ENCODE data around the gene XRRA1.
"Not testable (repeated sequence)": the region's sequence is repeated elsewhere in the genome, so short reads cannot be mapped to it uniquely, and the experiment has no call there.

The XRRA1 gene, protein sequence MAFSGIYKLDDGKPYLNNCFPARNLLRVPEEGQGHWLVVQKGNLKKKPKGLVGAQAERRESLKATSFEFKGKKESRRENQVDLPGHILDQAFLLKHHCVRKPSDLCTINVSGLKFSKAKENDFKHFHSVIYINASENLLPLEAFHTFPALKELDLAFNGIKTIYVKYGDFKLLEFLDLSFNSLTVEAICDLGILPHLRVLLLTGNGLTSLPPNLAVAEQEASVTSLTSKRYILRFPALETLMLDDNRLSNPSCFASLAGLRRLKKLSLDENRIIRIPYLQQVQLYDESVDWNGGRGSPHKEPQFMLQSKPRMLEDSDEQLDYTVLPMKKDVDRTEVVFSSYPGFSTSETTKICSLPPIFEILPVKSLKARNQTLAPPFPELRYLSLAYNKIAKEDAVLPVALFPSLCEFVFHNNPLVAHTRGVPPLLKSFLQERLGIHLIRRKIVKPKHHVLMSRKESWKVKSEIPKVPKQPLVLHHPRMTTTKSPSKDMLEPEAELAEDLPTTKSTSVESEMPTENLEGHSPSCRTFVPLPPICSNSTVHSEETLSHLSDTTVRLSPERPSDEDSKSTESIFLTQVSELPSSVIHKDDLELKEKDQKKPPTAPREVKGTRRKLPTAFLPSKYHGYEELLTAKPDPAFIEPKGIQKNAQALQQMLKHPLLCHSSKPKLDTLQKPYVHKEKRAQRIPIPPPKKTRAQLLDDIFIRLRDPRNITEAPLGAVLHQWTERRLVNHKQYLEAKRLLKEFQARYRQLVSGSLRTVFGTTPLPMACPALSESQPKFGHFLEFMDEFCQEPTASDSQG

GRCh38 chr11:74948898-74949752, at the start of gene XRRA1, which contains the start of gene SPCS2:
Gene XRRA1, minus strand, starts transcription at chr11:74949091. Its CDS starts 8,213 bp downstream, at chr11:74940878.
Gene SPCS2, plus strand, starts transcription at chr11:74949266. Its CDS starts 20 bp downstream, at chr11:74949286.
- DNase-seq (ENCODE audit: low read depth), result peak; percentile 95

DNA sequence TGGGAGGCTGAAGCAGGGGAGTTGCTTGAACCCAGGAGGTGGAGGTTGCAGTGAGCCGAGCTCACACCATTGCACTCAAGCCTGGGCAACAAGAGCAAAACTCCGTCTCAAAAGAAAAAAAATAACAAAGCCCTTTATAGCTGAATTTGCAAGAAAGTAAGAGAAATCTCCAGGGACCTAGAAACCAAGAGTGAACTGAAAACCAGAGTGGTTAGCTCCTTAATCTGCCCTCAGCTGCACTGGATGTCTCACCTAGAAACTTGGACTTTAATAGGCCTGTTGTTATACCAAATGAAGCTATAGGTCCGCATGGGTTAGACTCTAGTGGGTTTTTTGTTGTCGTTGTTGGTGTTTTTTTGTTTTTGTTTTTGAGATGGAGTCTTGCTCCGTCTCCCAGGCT, 44.0 kb upstream of the XRRA1 start:
- no peak for DNase-seq (ENCODE audit: low read depth)

GRCh38 chr11:74990941-74991340, 42.0 kb upstream of the XRRA1 start:
- DNase-seq (ENCODE audit: low read depth), result no peak

GRCh38 chr11:74990150-74990549, 41.3 kb upstream of the XRRA1 start:
- not testable (repeated sequence) for DNase-seq (ENCODE audit: low read depth)

DNA sequence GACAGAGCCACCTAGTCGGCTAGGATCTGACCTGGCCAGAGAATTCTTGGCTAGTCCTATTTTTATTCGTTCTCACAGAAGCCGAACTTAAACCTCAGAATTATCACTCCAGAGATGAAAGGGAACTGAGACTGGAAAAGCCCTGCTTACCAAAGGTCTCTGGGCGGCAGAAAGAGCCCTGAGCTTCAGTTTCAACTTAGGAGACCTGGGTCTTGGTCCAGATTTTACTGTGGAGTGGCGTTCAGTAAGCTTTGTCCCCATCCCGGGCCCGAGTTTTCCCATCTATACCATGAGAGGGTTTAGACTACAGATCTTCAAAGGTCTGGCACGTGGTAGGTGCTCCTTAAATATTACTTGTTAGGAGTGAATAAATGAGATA, 40.4 kb upstream of the XRRA1 start:
- no peak for DNase-seq (ENCODE audit: low read depth)

GRCh38 chr11:74988541-74989259, 39.8 kb upstream of the XRRA1 start, which contains the start of gene NEU3:
Gene NEU3, plus strand, starts transcription at chr11:74988933. Its CDS starts 128 bp downstream, at chr11:74989061.
- DNase-seq (ENCODE audit: low read depth), result peak; percentile 78

DNA sequence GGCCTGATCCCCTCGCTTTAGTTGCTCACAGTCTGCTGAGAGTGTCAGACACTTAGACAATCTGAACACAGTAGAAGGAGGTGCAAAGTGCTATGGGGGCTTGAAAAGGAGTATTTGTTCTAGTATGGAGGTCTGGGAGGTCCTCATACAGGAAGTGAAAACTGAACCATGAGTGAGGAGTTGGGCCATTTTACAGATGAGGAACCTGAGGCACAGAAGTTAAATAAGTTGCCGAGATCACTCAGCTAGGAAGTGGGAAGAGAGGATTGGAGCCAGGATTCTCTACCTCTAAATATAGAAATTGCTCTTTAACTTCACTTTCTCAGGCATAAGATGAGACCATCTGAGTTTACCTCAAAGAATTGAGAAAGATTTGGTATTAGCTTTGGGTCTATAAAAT, 35.8 kb upstream of the XRRA1 start:
- no peak for DNase-seq (ENCODE audit: low read depth)

- DNase-seq (ENCODE audit: low read depth), result no peak
Measured at GRCh38 chr11:74984070-74984469, 35.2 kb upstream of the XRRA1 start.

- no peak for DNase-seq (ENCODE audit: low read depth)
Measured at GRCh38 chr11:74981888-74982287, 33.0 kb upstream of the XRRA1 start.

DNA sequence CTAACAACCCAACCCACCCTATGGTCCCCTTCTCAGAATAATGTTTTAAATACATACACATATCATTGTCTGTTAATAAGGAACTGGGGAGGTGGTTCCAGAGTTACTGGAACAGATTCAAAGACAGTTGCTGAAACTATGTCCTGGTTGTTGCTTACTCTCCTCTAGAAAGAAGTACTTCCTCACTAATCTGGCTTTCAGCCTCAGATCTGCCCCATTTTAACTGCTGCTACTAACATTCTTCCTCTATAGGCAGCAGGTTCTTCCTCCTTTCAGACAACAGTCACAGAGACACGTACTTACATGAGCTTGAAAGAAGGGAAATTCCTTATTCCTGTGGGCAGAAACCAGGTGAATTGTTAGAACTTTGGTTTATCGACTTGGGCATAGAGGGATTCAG, 31.7 kb upstream of the XRRA1 start:
- no peak for DNase-seq (ENCODE audit: low read depth)

- DNase-seq (ENCODE audit: low read depth), result no peak
Measured at GRCh38 chr11:74978041-74978440, 29.1 kb upstream of the XRRA1 start.

DNA sequence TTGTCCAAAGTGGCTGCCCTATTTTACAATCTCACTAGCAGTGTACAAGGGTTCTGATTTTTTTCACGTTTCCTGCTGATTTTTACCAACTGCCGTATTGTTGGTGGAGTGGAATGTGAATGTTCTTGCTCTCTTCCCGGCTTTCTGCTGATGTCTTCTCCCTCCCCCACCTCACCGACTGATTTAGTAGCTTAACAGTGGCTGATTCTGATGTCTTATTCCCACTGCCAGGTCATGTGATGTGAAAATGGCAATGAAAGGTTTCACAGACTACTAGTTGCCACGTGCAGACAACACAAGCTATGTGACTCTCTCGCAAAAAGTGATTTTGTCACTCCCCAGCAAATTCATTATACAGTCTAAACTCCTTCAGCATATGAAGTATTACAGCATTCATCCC, 22.5 kb upstream of the XRRA1 start:
- DNase-seq (ENCODE audit: low read depth), result no peak

DNA sequence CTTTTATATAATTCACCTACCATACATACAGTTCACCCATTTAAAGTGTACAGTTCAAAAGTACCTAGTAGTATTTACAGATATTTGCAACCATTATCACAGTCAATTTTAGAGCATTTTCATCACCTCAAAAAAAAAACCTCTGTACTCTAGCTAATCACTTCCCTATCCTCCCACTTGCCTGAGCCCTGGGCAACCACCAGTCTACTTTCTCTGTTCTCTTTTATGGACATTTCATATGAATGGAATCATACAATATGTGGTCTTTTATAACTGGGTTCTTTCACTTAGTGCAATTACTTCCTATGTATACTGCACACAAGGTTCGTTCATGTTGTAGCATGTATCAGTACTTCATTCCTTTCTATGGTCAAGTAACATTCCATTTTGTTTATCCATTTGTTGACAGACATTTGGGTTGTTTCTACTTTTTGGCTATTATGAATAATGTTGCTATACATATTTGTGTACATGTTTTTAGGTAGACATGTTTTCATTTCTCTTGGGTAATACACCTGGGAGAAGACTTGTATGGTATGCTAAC, 22.0 kb upstream of the XRRA1 start:
- DNase-seq (ENCODE audit: low read depth), result no peak

DNA sequence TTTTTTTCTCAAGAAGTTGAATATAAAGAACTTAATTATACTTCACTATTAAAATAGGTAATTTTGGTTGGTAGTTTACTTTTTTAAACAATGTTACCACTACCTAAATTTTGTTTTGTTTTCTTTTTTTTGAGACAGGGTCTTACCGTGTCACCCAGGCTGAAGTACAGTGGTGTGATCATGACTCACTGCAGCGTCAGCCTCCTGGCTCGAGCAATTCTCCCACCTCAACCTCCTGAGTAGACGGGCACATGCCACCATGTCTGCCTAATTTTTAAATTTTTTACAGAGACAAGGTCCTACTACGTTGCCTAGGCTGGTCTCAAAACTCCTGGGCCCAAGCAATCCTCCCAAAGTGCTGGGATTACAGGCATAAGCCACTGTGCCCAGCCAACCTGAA, 17.8 kb upstream of the XRRA1 start:
- DNase-seq (ENCODE audit: low read depth), result no peak

GRCh38 chr11:74960128-74960527, 11.2 kb upstream of the XRRA1 start:
- not testable (repeated sequence) for DNase-seq (ENCODE audit: low read depth)

DNA sequence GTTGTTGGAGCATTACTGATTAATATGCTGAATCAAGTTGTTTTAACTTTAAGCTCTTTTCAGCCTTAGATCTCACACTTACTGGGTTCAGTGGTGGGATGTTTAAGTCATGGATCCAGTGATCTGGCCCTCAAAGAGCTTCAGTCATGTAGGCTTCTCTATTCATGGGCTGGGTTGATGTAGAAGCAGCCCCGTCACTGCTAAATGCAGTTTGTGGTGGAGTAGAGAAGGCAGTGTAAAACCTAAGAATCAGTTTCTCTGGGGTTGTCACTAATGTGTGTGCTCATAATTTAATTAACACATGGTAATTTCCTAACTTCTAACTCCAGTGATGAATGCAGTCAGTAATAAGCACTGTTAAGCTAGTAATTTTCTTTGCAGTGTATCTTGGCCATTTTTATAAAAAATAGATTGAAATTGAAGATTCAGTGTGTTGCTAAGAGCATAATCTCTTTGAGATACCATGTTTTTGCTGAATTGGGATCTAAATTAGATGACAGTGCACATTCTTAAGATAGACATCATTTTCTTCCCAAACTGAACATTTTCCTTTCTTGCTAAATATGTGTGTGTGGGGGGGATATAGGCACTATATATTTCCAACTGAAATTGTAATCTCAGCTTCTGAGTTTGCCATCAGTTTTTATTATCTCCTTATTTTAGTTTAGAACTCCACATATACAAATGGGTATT, 9.2 kb upstream of the XRRA1 start:
- no peak for DNase-seq (ENCODE audit: low read depth)

DNA sequence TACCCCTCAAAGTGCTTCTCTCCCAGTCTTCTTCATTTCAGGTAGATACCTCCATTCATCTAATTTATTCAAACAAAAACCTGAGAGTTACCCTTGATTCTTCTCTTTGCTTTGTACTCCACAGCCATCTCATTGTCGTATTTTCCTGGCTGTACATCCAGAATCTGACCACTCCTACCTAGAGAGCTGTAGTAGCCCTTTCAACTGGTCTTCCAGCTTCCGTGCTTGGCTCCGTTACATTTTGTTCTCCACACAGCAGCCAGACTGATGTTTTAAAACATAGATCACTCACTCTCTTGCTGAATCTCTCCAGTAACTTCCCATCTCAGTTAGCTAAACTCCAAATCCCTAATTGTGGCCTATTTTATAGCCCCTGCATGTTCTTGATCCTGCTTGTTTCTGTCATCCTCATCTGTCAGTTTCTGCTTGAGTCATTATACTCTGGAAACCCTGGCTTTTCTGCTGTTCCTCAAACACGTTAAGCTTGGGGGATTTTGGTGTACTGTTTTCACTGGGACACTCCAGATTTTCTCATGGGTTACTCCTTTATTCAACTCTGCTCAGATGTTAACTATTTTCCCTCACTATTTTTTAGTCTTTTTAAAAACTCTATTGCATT, 7.6 kb upstream of the XRRA1 start:
- no peak for DNase-seq (ENCODE audit: low read depth)

GRCh38 chr11:74954199-74954598, 5.3 kb upstream of the XRRA1 start:
- no peak for DNase-seq (ENCODE audit: low read depth)

DNA sequence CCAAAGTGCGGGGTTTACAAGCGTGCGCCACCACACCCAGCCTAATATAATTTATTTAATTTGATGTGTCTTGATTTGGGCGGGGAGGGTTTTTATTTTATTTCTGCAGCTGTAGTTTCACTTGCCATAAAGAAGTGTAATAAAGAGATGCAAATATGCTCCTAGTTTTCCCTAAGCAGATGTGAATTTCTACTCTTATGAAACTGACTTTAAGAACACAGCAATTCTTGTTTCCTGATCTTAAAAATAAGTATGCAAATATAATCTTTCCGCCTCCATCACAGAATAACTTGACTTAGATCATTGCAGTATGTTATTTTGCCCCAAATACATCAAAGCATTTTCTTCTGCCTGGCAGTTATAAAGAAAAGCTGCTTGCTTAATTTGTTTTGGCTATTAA, 4.6 kb upstream of the XRRA1 start:
- DNase-seq (ENCODE audit: low read depth), result no peak

DNA sequence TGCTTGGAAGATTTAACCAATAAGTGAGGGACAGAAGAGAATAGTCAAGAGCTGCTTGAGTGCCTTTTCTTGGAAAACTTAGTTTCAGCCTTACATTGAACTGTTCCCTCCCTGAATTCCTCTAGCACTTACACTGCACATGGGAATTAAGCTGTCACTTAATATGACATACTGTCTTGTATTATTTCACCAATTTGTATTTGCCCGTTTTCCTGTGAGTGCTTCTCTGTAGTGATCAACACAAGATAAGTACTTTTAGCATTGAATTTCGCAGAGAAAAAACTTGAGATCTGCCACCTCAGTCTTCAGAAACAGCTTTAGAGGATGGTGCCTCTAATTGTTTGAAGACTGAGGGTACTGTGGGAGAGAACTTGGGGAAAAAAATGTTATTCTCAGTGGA, 3.9 kb upstream of the XRRA1 start:
- DNase-seq (ENCODE audit: low read depth), result no peak
